ENCODE measurements around the gene LRCOL1.

LRCOL1 gene

GRCh38 chr12:132559652-132560363 lies 50.6 kb downstream of the LRCOL1 start:
- peak; percentile 4 for DNase-seq (ENCODE audit: extremely low read depth, low read depth)
- no peak for TF ChIP-seq CTCF (IDR thresholded peaks at IDR 0.05; ENCODE audit: low read depth, low read length)

- no peak for DNase-seq (ENCODE audit: extremely low read depth, low read depth)
- TF ChIP-seq CTCF (IDR thresholded peaks at IDR 0.05; ENCODE audit: low read depth, low read length) = no peak
Measured at GRCh38 chr12:132558861-132559623, 51.3 kb downstream of the LRCOL1 start.

GRCh38 chr12:132558042-132558856 lies 52.1 kb downstream of the LRCOL1 start:
- DNase-seq (ENCODE audit: extremely low read depth, low read depth) = no peak
- TF ChIP-seq CTCF (IDR thresholded peaks at IDR 0.05; ENCODE audit: low read depth, low read length) = no peak

- no peak for TF ChIP-seq CTCF (IDR thresholded peaks at IDR 0.05; ENCODE audit: low read depth, low read length)
- DNase-seq (ENCODE audit: extremely low read depth, low read depth) = no peak
Measured at GRCh38 chr12:132557291-132558015, 52.9 kb downstream of the LRCOL1 start.

GRCh38 chr12:132556801-132557200 lies 53.6 kb downstream of the LRCOL1 start:
- DNase-seq (ENCODE audit: extremely low read depth, low read depth) = no peak
- TF ChIP-seq CTCF (IDR thresholded peaks at IDR 0.05; ENCODE audit: low read depth, low read length) = no peak

GRCh38 chr12:132556216-132556615 lies 54.2 kb downstream of the LRCOL1 start:
- DNase-seq (ENCODE audit: extremely low read depth, low read depth) = no peak
- no peak for TF ChIP-seq CTCF (IDR thresholded peaks at IDR 0.05; ENCODE audit: low read depth, low read length)

Measured in AG09319 (cell line).